ENCODE results near the gene KRT78.

DNA sequence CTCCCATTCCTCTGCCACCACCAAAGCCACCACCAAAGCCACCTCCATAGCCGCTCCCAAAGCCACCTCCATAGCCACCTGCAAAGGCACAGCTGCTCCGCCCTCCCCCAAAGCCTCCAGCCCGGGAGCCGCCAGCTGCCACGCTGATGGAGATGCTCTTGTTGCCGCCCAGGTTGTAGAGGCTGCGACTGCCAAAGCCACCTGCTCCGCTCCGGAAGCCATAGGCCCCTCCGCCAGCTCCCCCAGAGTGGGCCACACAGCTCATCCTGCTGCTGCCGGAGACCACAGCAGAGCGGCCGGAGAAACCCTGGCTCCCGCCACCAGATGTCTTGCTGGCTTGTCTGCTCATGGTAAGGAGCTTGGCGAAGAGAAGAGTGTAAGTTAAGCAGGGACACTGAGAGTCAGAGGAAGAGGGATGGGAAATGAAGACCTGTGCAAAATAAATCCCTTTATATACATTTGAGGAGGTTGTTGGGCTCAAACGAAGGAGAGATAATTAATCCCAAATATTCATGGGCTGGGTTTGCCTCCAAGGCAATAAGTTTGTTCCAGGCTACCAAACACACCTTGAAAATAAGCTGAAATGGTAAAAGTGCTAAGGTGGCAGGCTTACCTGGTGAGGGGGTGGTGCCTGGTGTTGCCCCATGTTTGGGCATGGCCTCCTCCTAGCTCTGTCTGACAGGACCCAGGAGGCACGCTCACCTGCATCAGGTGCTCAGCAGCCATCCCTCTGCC lies 52.9 kb downstream of the KRT78 start, which contains the start of gene KRT3:
- TF ChIP-seq, protein P1, sequence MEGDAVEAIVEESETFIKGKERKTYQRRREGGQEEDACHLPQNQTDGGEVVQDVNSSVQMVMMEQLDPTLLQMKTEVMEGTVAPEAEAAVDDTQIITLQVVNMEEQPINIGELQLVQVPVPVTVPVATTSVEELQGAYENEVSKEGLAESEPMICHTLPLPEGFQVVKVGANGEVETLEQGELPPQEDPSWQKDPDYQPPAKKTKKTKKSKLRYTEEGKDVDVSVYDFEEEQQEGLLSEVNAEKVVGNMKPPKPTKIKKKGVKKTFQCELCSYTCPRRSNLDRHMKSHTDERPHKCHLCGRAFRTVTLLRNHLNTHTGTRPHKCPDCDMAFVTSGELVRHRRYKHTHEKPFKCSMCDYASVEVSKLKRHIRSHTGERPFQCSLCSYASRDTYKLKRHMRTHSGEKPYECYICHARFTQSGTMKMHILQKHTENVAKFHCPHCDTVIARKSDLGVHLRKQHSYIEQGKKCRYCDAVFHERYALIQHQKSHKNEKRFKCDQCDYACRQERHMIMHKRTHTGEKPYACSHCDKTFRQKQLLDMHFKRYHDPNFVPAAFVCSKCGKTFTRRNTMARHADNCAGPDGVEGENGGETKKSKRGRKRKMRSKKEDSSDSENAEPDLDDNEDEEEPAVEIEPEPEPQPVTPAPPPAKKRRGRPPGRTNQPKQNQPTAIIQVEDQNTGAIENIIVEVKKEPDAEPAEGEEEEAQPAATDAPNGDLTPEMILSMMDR (conservative IDR thresholded peaks at IDR 0.05; ENCODE audit: low read depth, low read length), result no peak
- no peak for TF ChIP-seq EZH2 (IDR thresholded peaks at IDR 0.05; ENCODE audit: borderline replicate concordance, low read depth, low read length, poor library complexity, severe bottlenecking)

All from A673 (cell line).